HepG2 (cell line): ENCODE data around the gene GYG1. TPM values are rescaled to one million over a fixed set of nuclear protein-coding genes. Genes with fewer than 3 reads are reported as not detected.

Experiments
- ATAC-seq: fragments of 200-7000 bp; cut with Tn5 transposase; 3 replicates; pipeline ENCODE4 v1.9.1; 2020; ENCODE audit warnings: mild to moderate bottlenecking, moderate library complexity
- BruUV-seq: library from RNA; stranded (reverse); fragments of 400-500 nt; replicated peaks from 2 replicates; lab custom pipeline; 2021; lab: Mats Ljungman, UMichigan
- CTCF ChIA-PET: fragments of 300-600 bp; formaldehyde crosslinking; extraction: SDS; loops from one replicate; lab custom pipeline; 2021; ENCODE audit warnings: low total read pairs, inconsistent platforms, low intra/inter-chr PET ratio; lab: Yijun Ruan, JAX
- POLR2A ChIA-PET: fragments of 350-600 bp; sonication (Branson Sonifier 250); formaldehyde crosslinking; loops from one replicate; lab custom pipeline; 2020; ENCODE audit warnings: antibody characterized with exemption, inconsistent platforms; lab: Yijun Ruan, JAX
- DNase-seq: peaks from one replicate; pipeline ENCODE4 v3.0.0-alpha.2; 2015; ENCODE audit warnings: low spot score
- FAIRE-seq: peaks from 3 replicates; lab custom pipeline; 2011; peaks lifted over from hg19 to GRCh38; lab: Jason Lieb, UNC
- H2AFZ ChIP-seq: one replicate; pipeline ENCODE4 v1.6.1; 2011; ENCODE audit warnings: low read length, inconsistent platforms
- H3K27ac ChIP-seq: fragments of 300-600 bp; 3 replicates; pipeline ENCODE4 v1.8.0; 2011; ENCODE audit warnings: mixed run types, mild to moderate bottlenecking, mixed read lengths, low read length, inconsistent platforms; ENCODE audit not compliant: insufficient read depth; ENCODE audit errors: extremely low read length
- H3K27me3 ChIP-seq, 2 experiments: fragments of 200-600 bp in 1 of 2; 2 replicates in 1 of 2; 3 replicates in 1 of 2; pipeline versions ENCODE4 v1.6.0 to v1.8.0; 2011; ENCODE audit warnings: low read length in 2 of 2, mild to moderate bottlenecking in 2 of 2, moderate library complexity in 2 of 2, inconsistent platforms in 1 of 2; ENCODE audit not compliant: insufficient read depth in 2 of 2, control insufficient read depth in 1 of 2
- H3K36me3 ChIP-seq, 2 experiments: fragments of 200-600 bp in 1 of 2; replicated peaks in 1 of 2; 2 replicates in 1 of 2; 3 replicates in 1 of 2; pipeline versions ENCODE4 v1.5.1 to v1.8.0; 2011; ENCODE audit warnings: low read length in 2 of 2, inconsistent platforms in 1 of 2; ENCODE audit not compliant: insufficient read depth in 2 of 2, control insufficient read depth in 1 of 2
- H3K4me1 ChIP-seq: 2 replicates; pipeline ENCODE4 v1.5.1; 2012; ENCODE audit warnings: low read length, inconsistent platforms; ENCODE audit not compliant: insufficient read depth
- H3K4me2 ChIP-seq: 2 replicates; pipeline ENCODE4 v1.6.0; 2011; ENCODE audit warnings: low read depth, low read length, inconsistent platforms
- H3K4me3 ChIP-seq, 3 experiments: fragments of 200-600 bp in 1 of 3; sonication (generic), shearing (Covaris generic) in 1 of 3; replicated peaks in 1 of 3; 2 replicates each; pipeline ENCODE4 v1.5.1; 2011 to 2016; ENCODE audit warnings: low read length in 3 of 3, inconsistent platforms in 2 of 3, low read depth in 2 of 3, mild to moderate bottlenecking in 2 of 3, control low read depth in 1 of 3, mixed read lengths in 1 of 3; ENCODE audit not compliant: insufficient read depth in 1 of 3
- H3K79me2 ChIP-seq: one replicate; pipeline ENCODE4 v1.6.1; 2011; ENCODE audit warnings: low read length, inconsistent platforms; ENCODE audit not compliant: insufficient read depth
- H3K9ac ChIP-seq: 2 replicates; pipeline ENCODE4 v1.6.0; 2011; ENCODE audit warnings: mild to moderate bottlenecking, low read depth, low read length, inconsistent platforms; ENCODE audit not compliant: insufficient read depth
- H3K9me3 ChIP-seq: 2 replicates; pipeline ENCODE4 v1.5.1; 2012; ENCODE audit warnings: mild to moderate bottlenecking, low read length
- H4K20me1 ChIP-seq: 2 replicates; pipeline ENCODE4 v1.6.0; 2011; ENCODE audit warnings: inconsistent platforms, mild to moderate bottlenecking, low read length, moderate library complexity; ENCODE audit not compliant: insufficient read depth
- ATF5 ChIP-seq: sonication (generic); formaldehyde crosslinking; IDR thresholded peaks from 2 replicates; pipeline ENCODE4 v1.4.0; 2020; ENCODE audit warnings: mild to moderate bottlenecking, low read depth, missing genetic modification reagents
- FOXP4 ChIP-seq: sonication (generic); formaldehyde crosslinking; IDR thresholded peaks from 2 replicates; pipeline ENCODE4 v1.4.0; 2020; ENCODE audit warnings: missing genetic modification reagents
- MEF2D ChIP-seq: sonication (generic); formaldehyde crosslinking; IDR thresholded peaks from 2 replicates; pipeline ENCODE4 v1.5.1; 2020; ENCODE audit warnings: mild to moderate bottlenecking, missing genetic modification reagents
- NR2F6 ChIP-seq, 2 experiments: IDR thresholded peaks; 2 replicates each; pipeline ENCODE4 v1.6.1; 2016; ENCODE audit warnings: antibody characterized with exemption in 1 of 2, mild to moderate bottlenecking in 1 of 2
- SRF ChIP-seq: IDR thresholded peaks from 2 replicates; pipeline ENCODE4 v1.6.1; 2011; ENCODE audit warnings: mild to moderate bottlenecking, low read depth, low read length, moderate library complexity
- TBX3 ChIP-seq: fragments of 450-650 bp; IDR thresholded peaks from 2 replicates; pipeline ENCODE4 v1.6.1; 2017; ENCODE audit warnings: antibody characterized with exemption, mild to moderate bottlenecking, inconsistent platforms, borderline replicate concordance
- YEATS2 ChIP-seq: sonication (generic); formaldehyde crosslinking; IDR thresholded peaks from 2 replicates; pipeline ENCODE4 v1.4.0; 2020; ENCODE audit warnings: missing genetic modification reagents, borderline replicate concordance
- ZIK1 ChIP-seq: sonication (generic); formaldehyde crosslinking; IDR thresholded peaks from 2 replicates; pipeline ENCODE4 v1.5.0; 2020; ENCODE audit warnings: mild to moderate bottlenecking, low read depth, missing genetic modification reagents, borderline replicate concordance
- ZNF737 ChIP-seq: sonication (generic); formaldehyde crosslinking; IDR thresholded peaks from 2 replicates; pipeline ENCODE4 v1.5.0; 2020; ENCODE audit warnings: missing genetic modification reagents, mild to moderate bottlenecking, borderline replicate concordance
- WGBS: methylation state at CpG from one replicate; pipeline ENCODE4 v1.1.6; 2017; ENCODE audit warnings: low lambda C conversion rate; 5-methylcytosine and 5-hydroxymethylcytosine counted together
- in situ Hi-C: cut with HindIII; loops from 2 replicates; pipeline ENCODE4 v1.10.0; 2017; ENCODE audit warnings: low pct_unique_long_range_greater_than_20kb; ENCODE audit not compliant: extremely low pct_ligation_motif_present
- intact Hi-C: fragments of 100-400 bp; cut with micrococcal nuclease; formaldehyde crosslinking; loops from one replicate; pipeline ENCODE4 v1.10.0; 2022; ENCODE audit not compliant: unreplicated experiment
- polyA plus RNA-seq, 8 experiments: library from polyadenylated mRNA; depleted of rRNA in 3 of 8; stranded (reverse) in 7 of 8; unstranded in 1 of 8; fragments of >200 nt; fragmentation: Illumina TruSeq in 4 of 8; extraction: Trizol in 4 of 8; gene quantifications; 2 replicates each; pipeline versions ENCODE4 v1.2.1 to v1.2.3, GENCODE V29; 2011 to 2016; ENCODE audit warnings: low read depth in 4 of 8, missing spikeins in 1 of 8, mixed read lengths in 1 of 8; ENCODE audit not compliant: insufficient read depth in 1 of 8
- total RNA-seq, 5 experiments: library from RNA; depleted of rRNA; stranded (reverse); fragments of >200 nt; fragmentation: Illumina TruSeq; extraction: Trizol; gene quantifications; 2 replicates each; pipeline ENCODE4 v1.2.3, GENCODE V29; 2016; ENCODE audit warnings: low read depth in 1 of 5

GYG1 gene
- total and polyA plus RNA-seq, 2 of the 13 experiments (the other 11 are each of a cell fraction or from before 2014, with no cell fraction given): 15.7 to 28.1 TPM

GRCh38 chr3:149020839-149021252 is 29.5 kb downstream of the GYG1 start:
- WGBS: 95% methylated on average over 4 of the region's 4 CpGs
- Histone ChIP-seq H3K4me1 (peaks cover 23% of the 10 kb centered on the region), H3K9ac (no peak overlapping the region), H2AFZ (no peak overlapping the region), H3K4me2 (no peak overlapping the region), H3K27me3 (no peaks in the 10 kb centered on the region), H3K79me2 (no peaks in the 10 kb centered on the region), H3K4me3 (no peak overlapping the region), H4K20me1 (no peaks in the 10 kb centered on the region), H3K27ac (no peak overlapping the region), H3K36me3 (peaks cover 3 to 22% of the 10 kb centered on the region in 2 experiments; a peak in 3 of 5 replicates), H3K9me3 (peaks cover 8% of the 10 kb centered on the region; the same call in 1 of the 2 replicates)
- CTCF ChIA-PET: no interaction called here
- no peak for TF ChIP-seq ATF5
- no peak for TF ChIP-seq ZIK1
- TF ChIP-seq TBX3: no peak
- no peak for TF ChIP-seq NR2F6 (IDR thresholded peaks at IDR 0.05)
- no peak for TF ChIP-seq NR2F6 (CRISPR knock-in tag; IDR thresholded peaks at IDR 0.05)
- TF ChIP-seq YEATS2 (CRISPR knock-in tag): no peak
- no peak for TF ChIP-seq ZNF737 (CRISPR knock-in tag)
- no peak for TF ChIP-seq MEF2D
- TF ChIP-seq FOXP4 (CRISPR knock-in tag): no peak
- TF ChIP-seq SRF: no peak
- ATAC-seq (no peak), FAIRE-seq (no peak), DNase-seq (no peak)
- BruUV-seq: no TSS peak
- intact Hi-C loops: no loop called here
- POLR2A ChIA-PET: no interaction called here
- in situ Hi-C loops: no loop called here
